VCaP (cell line): ENCODE results near the gene MYO9A.
"Not testable (repeated sequence)": the region's sequence is repeated elsewhere in the genome, so short reads cannot be mapped to it uniquely, and the experiment has no call there.

Source experiments
- H3K27ac ChIP-seq: fragments of 450-650 bp; 2 replicates; pipeline ENCODE4 v1.5.1; 2017
- TF ChIP-seq, protein P1 (sequence below): fragments of 450-650 bp; conservative IDR thresholded peaks from 2 replicates; pipeline ENCODE4 v1.5.1; 2017; ENCODE audit warnings: mild to moderate bottlenecking, moderate library complexity

MYO9A gene

DNA sequence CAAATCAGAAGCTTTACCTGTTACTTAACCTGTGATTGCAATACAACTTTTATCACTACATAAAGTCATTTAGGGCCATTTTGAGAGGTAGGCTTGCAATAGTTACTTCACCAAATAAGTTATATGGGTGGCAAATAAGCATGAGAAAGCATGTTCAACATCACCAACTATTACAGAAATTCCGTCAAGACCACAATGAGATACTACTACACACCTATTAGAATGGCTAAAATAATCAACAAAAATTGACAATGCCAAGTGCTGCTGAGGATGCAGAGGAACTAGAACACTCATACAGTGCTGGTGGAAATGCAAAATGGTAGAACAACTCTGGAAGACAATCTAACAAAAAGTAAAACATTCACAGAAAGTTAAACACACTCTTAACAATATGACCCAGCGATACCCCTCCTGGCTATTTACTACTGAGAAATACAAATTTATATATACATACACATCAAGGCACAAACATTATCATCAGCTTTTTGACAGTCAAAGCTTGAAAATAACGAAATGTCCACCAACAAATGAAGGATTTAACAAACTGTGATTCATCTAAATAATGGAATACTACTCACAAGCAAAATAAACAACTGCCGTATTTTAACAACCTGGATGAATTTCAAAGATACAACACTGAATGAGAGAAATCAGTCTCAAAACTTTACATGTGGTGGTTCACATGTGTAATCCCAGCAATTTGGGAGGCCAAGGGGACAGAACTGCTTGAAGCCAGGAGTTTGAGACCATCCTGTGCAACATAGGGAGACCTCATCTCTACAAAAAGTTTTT is 82.9 kb downstream of the MYO9A start:
- H3K27ac ChIP-seq = no peak overlapping the region
- TF ChIP-seq, protein P1, sequence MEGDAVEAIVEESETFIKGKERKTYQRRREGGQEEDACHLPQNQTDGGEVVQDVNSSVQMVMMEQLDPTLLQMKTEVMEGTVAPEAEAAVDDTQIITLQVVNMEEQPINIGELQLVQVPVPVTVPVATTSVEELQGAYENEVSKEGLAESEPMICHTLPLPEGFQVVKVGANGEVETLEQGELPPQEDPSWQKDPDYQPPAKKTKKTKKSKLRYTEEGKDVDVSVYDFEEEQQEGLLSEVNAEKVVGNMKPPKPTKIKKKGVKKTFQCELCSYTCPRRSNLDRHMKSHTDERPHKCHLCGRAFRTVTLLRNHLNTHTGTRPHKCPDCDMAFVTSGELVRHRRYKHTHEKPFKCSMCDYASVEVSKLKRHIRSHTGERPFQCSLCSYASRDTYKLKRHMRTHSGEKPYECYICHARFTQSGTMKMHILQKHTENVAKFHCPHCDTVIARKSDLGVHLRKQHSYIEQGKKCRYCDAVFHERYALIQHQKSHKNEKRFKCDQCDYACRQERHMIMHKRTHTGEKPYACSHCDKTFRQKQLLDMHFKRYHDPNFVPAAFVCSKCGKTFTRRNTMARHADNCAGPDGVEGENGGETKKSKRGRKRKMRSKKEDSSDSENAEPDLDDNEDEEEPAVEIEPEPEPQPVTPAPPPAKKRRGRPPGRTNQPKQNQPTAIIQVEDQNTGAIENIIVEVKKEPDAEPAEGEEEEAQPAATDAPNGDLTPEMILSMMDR = no peak

DNA sequence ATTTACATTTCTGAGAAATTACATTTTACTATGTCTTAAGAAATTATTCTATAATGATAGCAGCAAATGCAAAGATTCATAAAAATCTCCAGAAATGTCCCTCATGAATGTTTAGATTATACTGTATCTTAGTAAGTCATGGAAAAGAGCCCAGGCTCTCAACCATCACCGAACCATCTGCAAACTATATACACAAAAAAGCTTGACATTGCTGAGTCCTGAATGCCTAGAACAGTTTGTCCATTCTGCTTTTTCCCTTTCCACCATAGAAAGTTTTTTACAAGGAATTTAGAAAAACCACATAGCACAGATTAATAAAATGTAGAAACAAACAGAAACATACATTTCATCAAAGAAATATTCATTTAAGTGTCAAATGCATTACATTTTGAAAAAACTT is 83.6 kb downstream of the MYO9A start:
- TF ChIP-seq, protein P1 = no peak
- no peak overlapping the region for H3K27ac ChIP-seq

DNA sequence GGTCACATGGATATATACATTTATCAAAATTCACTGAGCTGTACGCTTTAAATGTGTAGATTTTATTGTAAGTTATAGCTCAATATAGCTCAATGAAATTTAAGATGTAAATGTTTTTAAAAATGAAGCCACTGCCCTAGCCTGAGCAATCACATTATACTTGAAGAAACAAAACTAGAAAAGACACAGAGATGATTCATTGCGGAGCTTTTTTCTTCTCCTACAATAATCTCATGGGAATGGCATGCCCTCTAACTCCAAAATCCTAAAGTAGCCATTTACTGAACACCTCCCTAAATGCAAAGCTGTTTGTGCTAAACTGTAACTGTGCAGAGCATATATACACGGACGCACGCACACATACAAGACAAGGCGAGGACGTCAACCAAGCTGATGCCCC is 84.2 kb downstream of the MYO9A start:
- TF ChIP-seq, protein P1 = no peak
- H3K27ac ChIP-seq = no peak overlapping the region

DNA sequence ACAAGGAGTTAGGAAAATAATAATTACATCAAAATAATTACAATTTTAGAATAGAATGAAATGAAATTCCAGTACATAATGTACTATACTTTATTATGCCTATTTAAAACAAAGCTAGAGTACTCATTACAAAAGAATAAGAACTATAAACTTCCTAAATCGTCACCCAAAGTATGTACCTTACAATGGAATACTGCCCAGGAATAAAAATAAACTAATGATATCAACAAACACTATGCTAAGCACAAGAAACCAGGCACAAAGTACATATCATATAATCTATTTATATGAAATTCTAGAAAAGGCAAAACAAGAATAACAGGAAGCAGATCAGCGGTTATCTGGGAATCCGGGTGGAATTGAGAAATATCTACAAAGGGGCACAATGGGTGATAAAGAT is 84.7 kb downstream of the MYO9A start:
- H3K27ac ChIP-seq = no peak overlapping the region
- TF ChIP-seq, protein P1 = no peak

DNA sequence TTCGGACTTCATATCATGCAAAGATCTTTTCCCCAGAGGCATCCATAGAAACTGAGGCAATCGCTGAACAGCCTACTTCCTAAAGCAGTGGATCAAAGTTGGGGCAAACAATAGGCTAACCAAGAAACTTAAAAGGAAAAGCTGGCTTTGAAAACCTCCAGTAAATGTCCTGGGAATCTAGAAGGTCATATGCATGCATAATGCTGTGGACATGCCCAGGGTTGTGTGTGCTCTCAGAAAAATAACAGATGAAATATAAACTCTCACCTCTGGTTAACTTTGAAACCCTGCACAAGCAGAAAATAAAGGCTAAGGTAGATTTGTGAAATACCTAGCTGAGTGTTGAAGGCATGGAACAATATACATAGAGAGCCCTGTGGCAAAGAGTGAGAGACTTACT is 96.3 kb downstream of the MYO9A start:
- H3K27ac ChIP-seq = no peak overlapping the region
- TF ChIP-seq, protein P1 = no peak

DNA sequence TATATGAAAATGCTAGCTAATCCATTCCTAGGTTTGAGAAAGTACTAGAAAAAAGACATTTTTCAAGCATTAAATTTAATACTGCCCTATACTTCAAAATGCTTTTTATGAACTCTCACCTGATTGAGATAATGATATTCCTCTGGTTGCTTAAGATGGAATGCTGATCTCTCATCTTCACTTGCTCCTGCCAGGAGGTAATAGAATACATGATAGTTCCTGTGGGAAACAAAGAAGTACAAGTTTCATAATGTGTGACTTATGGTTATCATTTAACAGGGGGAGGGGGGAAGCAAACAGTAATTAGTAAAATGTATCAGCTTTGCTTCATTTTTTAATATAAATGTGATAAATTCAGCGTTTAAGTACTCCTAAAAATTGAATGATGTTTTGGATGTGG is 97.2 kb downstream of the MYO9A start:
- no peak overlapping the region for H3K27ac ChIP-seq
- TF ChIP-seq, protein P1 = no peak

DNA sequence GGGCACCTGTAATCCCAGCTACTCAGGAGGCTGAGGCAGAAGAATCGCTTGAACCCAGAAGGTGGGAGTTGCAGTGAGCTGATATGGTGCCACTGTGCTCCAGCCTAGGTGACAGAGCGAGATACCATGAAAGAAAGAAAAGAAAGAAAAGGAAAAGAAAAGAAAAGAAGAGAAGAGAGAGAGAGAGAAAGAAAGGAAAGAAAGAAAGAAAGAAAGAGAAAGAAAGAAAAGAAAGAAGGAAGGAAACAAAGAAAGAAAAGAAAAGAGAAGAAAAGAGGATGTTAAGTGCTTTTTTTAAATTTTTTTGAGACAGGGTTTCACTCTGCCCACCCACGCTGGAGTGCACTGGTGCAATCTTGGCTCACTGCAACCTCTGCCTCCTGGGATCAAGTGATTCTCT is 103.4 kb downstream of the MYO9A start:
- H3K27ac ChIP-seq = not testable (repeated sequence)

DNA sequence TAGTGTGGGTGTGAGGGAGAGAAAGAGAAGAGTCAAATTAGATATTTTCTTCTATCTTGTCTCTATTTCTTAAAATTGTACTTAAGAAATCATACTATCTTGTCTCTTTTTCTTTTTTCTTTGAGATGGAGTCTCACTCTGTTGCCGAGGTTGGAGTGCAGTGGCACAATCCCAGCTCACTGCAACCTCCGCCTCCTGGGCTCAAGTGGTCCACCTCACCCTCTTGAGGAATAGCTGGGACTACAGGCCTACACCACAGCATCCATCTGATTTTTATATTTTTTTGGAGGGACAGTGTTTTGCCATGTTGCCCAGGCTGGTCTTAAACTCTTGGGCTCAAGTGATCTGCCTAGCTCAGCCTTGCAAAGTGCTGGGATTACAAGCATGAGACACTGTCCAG is 104.2 kb downstream of the MYO9A start:
- TF ChIP-seq, protein P1 = no peak
- H3K27ac ChIP-seq = no peak overlapping the region
